Measurements from ENCODE around the gene MPEG1. TPM values are rescaled to one million over a fixed set of nuclear protein-coding genes. Genes with fewer than 3 reads are reported as not detected.

The MPEG1 gene
- polyA plus RNA-seq, 4 donors: 1.8 to 40.1 (median 7.6) TPM

- H3K4me1 ChIP-seq (ENCODE audit: control insufficient read depth in 3 of 3, insufficient read depth in 2 of 3, low read depth in 1 of 3, low read length in 2 of 3): no peaks in the 10 kb centered on the region
- no peak overlapping the region for H3K4me3 ChIP-seq (ENCODE audit: low read depth in 1 of 3, low read length in 3 of 3)
- DNase-seq (no peak), FAIRE-seq (no peak)
- H3K36me3 ChIP-seq (ENCODE audit: control insufficient read depth in 3 of 3, insufficient read depth in 2 of 3, low read depth in 1 of 3, low read length in 3 of 3): no peaks in the 10 kb centered on the region
- no peaks in the 10 kb centered on the region for H3K27me3 ChIP-seq (ENCODE audit: control insufficient read depth in 3 of 3, insufficient read depth in 3 of 3, low read length in 3 of 3)
- H3K9me3 ChIP-seq (ENCODE audit: control insufficient read depth in 2 of 2, insufficient read depth in 1 of 2, low read depth in 1 of 2, low read length in 1 of 2): no peaks in the 10 kb centered on the region
- H3K27ac ChIP-seq (ENCODE audit: low read depth in 1 of 3, low read length in 2 of 3): no peak overlapping the region
- 59 to 86% (median 65%) methylated on average over 3 of the region's 3 CpGs for WGBS, 3 donors
Observed at GRCh38 chr11:59164028-59164427, 48.7 kb downstream of the MPEG1 start.

Other genes starting within 250 kb of the MPEG1 start
- gene GLYATL1B, start 126.6 kb downstream of the MPEG1 start, polyA plus RNA-seq: under 1 TPM in 1 of 4 donors, not detected in 3; 0.06 TPM
- gene FAM111B, start 105.7 kb downstream of the MPEG1 start, polyA plus RNA-seq: 10 to 100 TPM in 1 of 4 donors, 1 to 10 TPM in 1, under 1 TPM in 2; 0.54 to 11.1 (median 3.4) TPM
- 10 to 100 TPM; 16.2 to 77.1 (median 18.7) TPM for gene FAM111A, start 70.1 kb downstream of the MPEG1 start, polyA plus RNA-seq
- gene DTX4, start 40.8 kb downstream of the MPEG1 start, polyA plus RNA-seq: 10 to 100 TPM; 12.2 to 50.3 (median 22.4) TPM
- gene OR5AN1, start 146.0 kb upstream of the MPEG1 start, polyA plus RNA-seq: not detected
- not detected for gene OR5A2, start 213.5 kb upstream of the MPEG1 start, polyA plus RNA-seq
- gene OR5A1, start 223.5 kb upstream of the MPEG1 start, polyA plus RNA-seq: not detected
- not detected for gene OR4D6, start 244.0 kb upstream of the MPEG1 start, polyA plus RNA-seq